OCI-LY1 (cell line): ENCODE measurements around the gene RABGAP1L.

Experiments
- H2AFZ ChIP-seq: fragments of 200-600 bp; sonication (generic), shearing (Covaris generic); 2 replicates; pipeline ENCODE4 v1.6.0; 2014; ENCODE audit warnings: antibody characterized with exemption, mild to moderate bottlenecking, low read length
- H3F3A ChIP-seq: fragments of 200-600 bp; sonication (generic), shearing (Covaris generic); 2 replicates; pipeline ENCODE4 v1.6.0; 2014; ENCODE audit warnings: mild to moderate bottlenecking, antibody characterized with exemption, low read length, moderate library complexity; ENCODE audit not compliant: insufficient read depth
- H3K27ac ChIP-seq: fragments of 200-600 bp; sonication (generic); 2 replicates; pipeline ENCODE4 v1.5.1; 2014; ENCODE audit warnings: low read length, mixed run types, mild to moderate bottlenecking, low read depth; ENCODE audit not compliant: poor library complexity, severe bottlenecking
- H3K27me3 ChIP-seq: fragments of 200-600 bp; sonication (generic); 2 replicates; pipeline ENCODE4 v1.6.0; 2014; ENCODE audit warnings: antibody characterized with exemption, mild to moderate bottlenecking, low read length, moderate library complexity; ENCODE audit not compliant: insufficient read depth
- H3K36me3 ChIP-seq: fragments of 200-600 bp; sonication (generic); 2 replicates; pipeline ENCODE4 v1.6.1; 2014; ENCODE audit warnings: mild to moderate bottlenecking, antibody characterized with exemption, low read length, moderate library complexity, mixed read lengths; ENCODE audit not compliant: insufficient read depth
- H3K4me1 ChIP-seq: fragments of 200-600 bp; sonication (generic); 2 replicates; pipeline ENCODE4 v1.5.1; 2014; ENCODE audit warnings: mild to moderate bottlenecking, low read length, moderate library complexity; ENCODE audit not compliant: insufficient read depth, severe bottlenecking
- H3K4me2 ChIP-seq: fragments of 200-600 bp; sonication (generic), shearing (Covaris generic); 2 replicates; pipeline ENCODE4 v1.6.1; 2014; ENCODE audit warnings: low read length
- H3K4me3 ChIP-seq: fragments of 200-600 bp; sonication (generic); 2 replicates; pipeline ENCODE4 v1.5.1; 2014; ENCODE audit warnings: low read length, low read depth, mild to moderate bottlenecking, mixed read lengths; ENCODE audit not compliant: poor library complexity, severe bottlenecking
- H3K79me2 ChIP-seq: fragments of 200-600 bp; shearing (Covaris generic); 2 replicates; pipeline ENCODE4 v1.6.1; 2016; ENCODE audit warnings: mixed run types, low read length, mixed read lengths; ENCODE audit not compliant: insufficient read depth
- H3K9ac ChIP-seq: fragments of 200-600 bp; sonication (generic), shearing (Covaris generic); 2 replicates; pipeline ENCODE4 v1.6.1; 2014; ENCODE audit warnings: mild to moderate bottlenecking, low read length, mixed read lengths
- H3K9me2 ChIP-seq: fragments of 200-600 bp; sonication (generic), shearing (Covaris generic); 2 replicates; pipeline ENCODE4 v1.6.1; 2014; ENCODE audit warnings: low read depth, mild to moderate bottlenecking, low read length, mixed read lengths
- H3K9me3 ChIP-seq: fragments of 200-600 bp; shearing (Covaris generic); 2 replicates; pipeline ENCODE4 v1.6.1; 2014; ENCODE audit warnings: low read length, mixed read lengths
- H4K20me1 ChIP-seq: fragments of 200-600 bp; sonication (generic), shearing (Covaris generic); 2 replicates; pipeline ENCODE4 v1.6.0; 2016; ENCODE audit warnings: mild to moderate bottlenecking, low read length; ENCODE audit not compliant: insufficient read depth
- CTCF ChIP-seq: fragments of 200-600 bp; sonication (generic), shearing (Covaris generic); IDR thresholded peaks from 2 replicates; pipeline ENCODE4 v1.5.1; 2017; ENCODE audit warnings: mild to moderate bottlenecking, antibody characterized with exemption, low read length, moderate library complexity, mixed read lengths
- EZH2 ChIP-seq: fragments of 200-600 bp; sonication (generic), shearing (Covaris generic); IDR thresholded peaks from 2 replicates; pipeline ENCODE4 v1.8.0; 2017; ENCODE audit warnings: borderline replicate concordance, mixed run types, mild to moderate bottlenecking, antibody characterized with exemption, low read length, moderate library complexity, mixed read lengths

The RABGAP1L gene

GRCh38 chr1:174696026-174696821 is 536.9 kb downstream of the RABGAP1L start:
- Histone ChIP-seq H3K4me1 (no peaks in the 10 kb centered on the region), H3K4me3 (no peak overlapping the region), H3K27me3 (no peaks in the 10 kb centered on the region), H4K20me1 (no peaks in the 10 kb centered on the region), H2AFZ (no peak overlapping the region), H3K36me3 (peaks cover 12% of the 10 kb centered on the region; the same call in 1 of the 2 replicates), H3K9me2 (no peaks in the 10 kb centered on the region), H3F3A (no peaks in the 10 kb centered on the region), H3K9ac (no peak overlapping the region), H3K27ac (no peak overlapping the region), H3K79me2 (no peaks in the 10 kb centered on the region), H3K9me3 (no peaks in the 10 kb centered on the region), H3K4me2 (no peak overlapping the region)
- TF ChIP-seq CTCF (no peak), EZH2 (no peak)

GRCh38 chr1:174700314-174700713 is 541.0 kb downstream of the RABGAP1L start:
- Histone ChIP-seq H3K79me2 (no peaks in the 10 kb centered on the region), H3K9me2 (no peaks in the 10 kb centered on the region), H3K4me3 (no peak overlapping the region), H3K4me2 (no peak overlapping the region), H3K9ac (no peak overlapping the region), H3K4me1 (no peaks in the 10 kb centered on the region), H3F3A (no peaks in the 10 kb centered on the region), H2AFZ (no peak overlapping the region), H3K27ac (no peak overlapping the region), H3K9me3 (no peaks in the 10 kb centered on the region), H3K36me3 (peaks cover 28% of the 10 kb centered on the region; the same call in 1 of the 2 replicates), H3K27me3 (no peaks in the 10 kb centered on the region), H4K20me1 (no peaks in the 10 kb centered on the region)
- no peak for TF ChIP-seq CTCF

GRCh38 chr1:174700775-174701174 is 541.5 kb downstream of the RABGAP1L start:
- no peak overlapping the region for H3K27ac ChIP-seq
- H4K20me1 ChIP-seq, result no peaks in the 10 kb centered on the region
- no peaks in the 10 kb centered on the region for H3K27me3 ChIP-seq
- no peaks in the 10 kb centered on the region for H3K79me2 ChIP-seq
- H3K9me3 ChIP-seq, result no peaks in the 10 kb centered on the region
- no peak overlapping the region for H3K4me2 ChIP-seq
- peaks cover 28% of the 10 kb centered on the region; the same call in 1 of the 2 replicates for H3K36me3 ChIP-seq
- no peaks in the 10 kb centered on the region for H3K9me2 ChIP-seq
- H3K4me1 ChIP-seq, result no peaks in the 10 kb centered on the region
- no peak overlapping the region for H3K9ac ChIP-seq
- TF ChIP-seq EZH2, result no peak
- TF ChIP-seq CTCF, result no peak
- H3F3A ChIP-seq, result no peaks in the 10 kb centered on the region
- no peak overlapping the region for H2AFZ ChIP-seq
- no peak overlapping the region for H3K4me3 ChIP-seq
